Astrocyte of the cerebellum (primary cell): Measurements from ENCODE around the gene ZSCAN16.
A peak's percentile ranks its signal among the peaks of the same experiment; 100 is the strongest.

Experiments
- DNase-seq: peaks from one replicate; pipeline ENCODE4 v3.0.0-alpha.2; 2011; ENCODE audit warnings: low read depth
- H3K4me3 ChIP-seq: 2 replicates; pipeline ENCODE4 v1.5.1; 2011; ENCODE audit warnings: mild to moderate bottlenecking, low read depth, low read length, moderate library complexity
- in situ Hi-C: cut with HindIII; loops from 2 replicates; pipeline ENCODE4 v1.10.0; 2017; ENCODE audit warnings: low sequenced_read_pairs
- TF ChIP-seq, protein P1 (sequence below): IDR thresholded peaks from 2 replicates; pipeline ENCODE4 v1.5.1; 2012; ENCODE audit warnings: low read length, low read depth, moderate library complexity, mild to moderate bottlenecking; ENCODE audit errors: missing control alignments

Gene ZSCAN16

DNA sequence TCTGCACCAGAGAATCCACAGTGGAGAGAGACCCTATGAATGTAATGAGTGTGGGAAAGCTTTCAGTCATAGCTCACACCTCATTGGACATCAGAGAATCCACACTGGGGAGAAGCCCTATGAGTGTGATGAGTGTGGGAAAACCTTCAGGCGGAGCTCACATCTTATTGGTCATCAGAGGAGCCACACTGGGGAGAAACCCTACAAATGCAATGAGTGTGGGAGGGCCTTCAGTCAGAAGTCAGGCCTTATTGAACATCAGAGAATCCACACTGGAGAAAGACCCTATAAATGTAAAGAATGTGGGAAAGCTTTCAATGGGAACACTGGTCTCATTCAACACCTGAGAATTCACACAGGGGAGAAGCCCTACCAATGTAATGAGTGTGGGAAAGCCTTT is 29.1 kb downstream of the ZSCAN16 start:
- no peak for DNase-seq
- TF ChIP-seq, protein P1, sequence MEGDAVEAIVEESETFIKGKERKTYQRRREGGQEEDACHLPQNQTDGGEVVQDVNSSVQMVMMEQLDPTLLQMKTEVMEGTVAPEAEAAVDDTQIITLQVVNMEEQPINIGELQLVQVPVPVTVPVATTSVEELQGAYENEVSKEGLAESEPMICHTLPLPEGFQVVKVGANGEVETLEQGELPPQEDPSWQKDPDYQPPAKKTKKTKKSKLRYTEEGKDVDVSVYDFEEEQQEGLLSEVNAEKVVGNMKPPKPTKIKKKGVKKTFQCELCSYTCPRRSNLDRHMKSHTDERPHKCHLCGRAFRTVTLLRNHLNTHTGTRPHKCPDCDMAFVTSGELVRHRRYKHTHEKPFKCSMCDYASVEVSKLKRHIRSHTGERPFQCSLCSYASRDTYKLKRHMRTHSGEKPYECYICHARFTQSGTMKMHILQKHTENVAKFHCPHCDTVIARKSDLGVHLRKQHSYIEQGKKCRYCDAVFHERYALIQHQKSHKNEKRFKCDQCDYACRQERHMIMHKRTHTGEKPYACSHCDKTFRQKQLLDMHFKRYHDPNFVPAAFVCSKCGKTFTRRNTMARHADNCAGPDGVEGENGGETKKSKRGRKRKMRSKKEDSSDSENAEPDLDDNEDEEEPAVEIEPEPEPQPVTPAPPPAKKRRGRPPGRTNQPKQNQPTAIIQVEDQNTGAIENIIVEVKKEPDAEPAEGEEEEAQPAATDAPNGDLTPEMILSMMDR = no peak
- no peak overlapping the region for H3K4me3 ChIP-seq
- in situ Hi-C loops = no loop called here

DNA sequence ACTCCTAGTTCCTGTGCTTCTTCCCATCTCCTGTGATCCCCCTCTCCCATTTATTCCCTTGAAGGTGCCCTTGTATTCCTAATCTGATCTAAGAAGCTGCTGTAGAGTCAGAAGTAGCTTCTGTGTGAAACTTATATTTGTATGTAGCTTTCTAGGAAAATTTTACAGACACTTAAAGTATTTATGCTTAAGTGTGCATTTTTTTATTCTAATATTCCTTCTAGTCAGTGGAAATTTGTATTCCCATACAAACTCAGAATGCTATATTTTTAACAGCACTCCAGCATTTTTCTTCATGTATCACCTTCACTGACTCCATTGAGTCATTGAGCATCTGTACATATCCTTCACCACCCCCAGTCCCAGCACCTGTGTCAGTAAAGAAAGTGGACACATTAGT is 29.9 kb downstream of the ZSCAN16 start:
- no peak overlapping the region for H3K4me3 ChIP-seq
- DNase-seq = no peak
- in situ Hi-C loops = no loop called here
- TF ChIP-seq, protein P1 = no peak

DNA sequence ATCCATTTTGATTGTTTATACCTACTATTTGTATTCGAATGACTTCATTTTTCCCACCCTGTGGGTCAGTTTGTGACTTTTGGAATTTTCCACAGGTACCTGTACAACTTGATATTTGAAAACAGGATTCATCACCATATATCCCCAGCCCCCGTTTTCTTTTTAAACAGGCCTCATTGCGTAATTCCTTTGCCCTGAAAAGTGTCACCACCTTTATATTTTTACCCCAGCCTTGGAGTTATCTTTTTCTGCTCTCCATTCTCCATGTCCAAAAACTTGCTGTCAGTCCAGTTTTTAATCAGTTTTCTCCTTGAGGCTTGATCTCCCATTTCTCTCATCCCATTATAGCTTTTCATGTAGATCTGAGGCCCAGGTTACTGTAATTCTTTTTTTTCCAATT is 33.9 kb downstream of the ZSCAN16 start:
- DNase-seq = no peak
- in situ Hi-C loops = no loop called here
- TF ChIP-seq, protein P1 = no peak
- H3K4me3 ChIP-seq = no peak overlapping the region

DNA sequence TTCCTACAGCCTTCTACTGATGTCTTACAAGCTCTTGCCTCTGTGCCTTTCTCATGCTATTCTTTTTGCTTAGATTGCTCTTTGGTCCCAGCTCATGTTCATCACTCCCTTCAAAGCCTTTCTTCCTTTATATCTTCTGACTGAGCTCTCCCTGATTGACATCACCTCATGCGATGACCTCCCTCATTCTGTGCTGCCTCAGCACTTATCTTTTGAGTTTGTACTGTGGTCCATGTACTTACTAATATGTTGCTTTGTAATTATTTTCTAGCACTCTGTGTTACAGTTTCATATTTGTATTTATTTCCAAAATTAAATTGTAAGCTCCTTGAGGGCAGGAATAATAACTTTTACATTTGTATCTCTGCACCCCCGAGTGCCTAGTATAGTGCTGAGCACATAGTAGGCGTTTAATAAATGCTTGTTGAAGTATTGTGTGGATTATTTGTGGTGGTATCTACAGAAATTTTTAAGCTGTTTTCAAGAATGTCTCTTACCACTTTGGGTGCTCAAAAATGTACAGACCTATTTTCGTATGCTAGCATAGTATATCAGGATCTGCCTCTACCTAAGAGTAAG is 34.7 kb downstream of the ZSCAN16 start:
- H3K4me3 ChIP-seq = no peak overlapping the region
- in situ Hi-C loops = no loop called here
- DNase-seq = no peak
- TF ChIP-seq, protein P1 = no peak

GRCh38 chr6:28160233-28160632 is 35.8 kb downstream of the ZSCAN16 start:
- TF ChIP-seq, protein P1 = no peak
- in situ Hi-C loops = no loop called here
- no peak overlapping the region for H3K4me3 ChIP-seq
- no peak for DNase-seq

DNA sequence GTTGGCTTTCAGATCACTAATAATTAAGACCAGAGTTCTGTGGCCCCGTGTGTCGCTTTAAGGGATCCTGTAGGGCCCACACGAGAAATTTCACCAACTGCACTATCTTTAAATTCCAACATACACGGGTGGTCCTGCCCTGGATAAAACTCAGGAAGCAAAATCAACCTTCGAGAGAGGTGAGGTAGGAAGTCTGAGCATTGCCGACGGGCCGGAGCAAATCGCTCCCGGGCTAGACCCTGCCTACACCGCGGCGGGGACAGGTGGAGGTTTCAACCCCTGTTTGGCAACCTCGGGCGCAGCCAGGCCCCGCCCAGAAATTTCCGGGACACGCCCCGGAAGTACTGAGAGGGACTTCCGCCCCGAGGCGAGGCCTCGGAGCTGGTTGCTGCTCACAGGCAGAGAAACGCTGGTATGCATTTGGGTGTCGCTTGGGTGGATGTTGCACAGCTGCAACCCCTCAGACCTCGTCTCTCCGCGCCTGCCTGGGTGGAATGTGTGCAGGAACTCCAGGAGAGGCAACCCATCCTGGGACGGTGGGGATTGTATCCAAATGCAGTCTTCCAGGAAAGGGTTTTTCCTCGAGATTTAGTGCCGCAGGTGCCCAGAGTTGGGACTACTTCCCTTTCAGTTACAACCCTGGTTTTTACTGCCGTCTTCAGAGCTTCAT is 37.1 kb downstream of the ZSCAN16 start:
- no peak for DNase-seq
- TF ChIP-seq, protein P1 = no peak
- in situ Hi-C loops = no loop called here
- peak overlapping the region; percentile 42 for H3K4me3 ChIP-seq
